Endothelial cell (in vitro differentiated cells): Measurements from ENCODE around the gene APBA2. TPM values are rescaled to one million over a fixed set of nuclear protein-coding genes. Genes with fewer than 3 reads are reported as not detected.
"Not testable (repeated sequence)": the region's sequence is repeated elsewhere in the genome, so short reads cannot be mapped to it uniquely, and the experiment has no call there.

Experiments
- DNase-seq: peaks from one replicate; pipeline ENCODE4 v3.0.0; 2021; ENCODE audit warnings: low spot score
- H3K27ac Mint-ChIP-seq: one replicate; pipeline ENCODE4 v1.8.0; 2021; ENCODE audit warnings: mixed read lengths, inconsistent platforms; ENCODE audit not compliant: unreplicated experiment
- H3K27me3 Mint-ChIP-seq: one replicate; pipeline ENCODE4 v1.8.0; 2021; ENCODE audit warnings: mild to moderate bottlenecking, moderate library complexity, mixed read lengths, inconsistent platforms; ENCODE audit not compliant: unreplicated experiment
- H3K36me3 Mint-ChIP-seq: one replicate; pipeline ENCODE4 v1.8.0; 2021; ENCODE audit warnings: mild to moderate bottlenecking, low read depth, mixed read lengths, inconsistent platforms; ENCODE audit not compliant: unreplicated experiment
- H3K4me1 Mint-ChIP-seq: one replicate; pipeline ENCODE4 v1.8.0; 2021; ENCODE audit warnings: mild to moderate bottlenecking, mixed read lengths, inconsistent platforms; ENCODE audit not compliant: unreplicated experiment
- H3K4me3 Mint-ChIP-seq: one replicate; pipeline ENCODE4 v1.8.0; 2021; ENCODE audit warnings: mild to moderate bottlenecking, mixed read lengths, inconsistent platforms; ENCODE audit not compliant: unreplicated experiment
- H3K9me3 Mint-ChIP-seq: one replicate; pipeline ENCODE4 v1.8.0; 2021; ENCODE audit warnings: mixed read lengths, inconsistent platforms; ENCODE audit not compliant: unreplicated experiment
- CTCF ChIP-seq: fragments of 200-600 bp; sonication (generic); IDR thresholded peaks from one replicate; pipeline ENCODE4 v1.5.0; 2021; ENCODE audit warnings: antibody characterized with exemption; ENCODE audit not compliant: unreplicated experiment
- total RNA-seq: library from RNA; stranded (reverse); fragmentation: NEBNext Ultra II Directional; extraction: Animal tissue kit (Norgen Biotek cat#: 25700); gene quantifications from one replicate; pipeline ENCODE4 v1.2.1, GENCODE V29; 2021; ENCODE audit not compliant: unreplicated experiment

The APBA2 gene
- total RNA-seq, 1 donor from 2014 or later, result 33.1 TPM

DNA sequence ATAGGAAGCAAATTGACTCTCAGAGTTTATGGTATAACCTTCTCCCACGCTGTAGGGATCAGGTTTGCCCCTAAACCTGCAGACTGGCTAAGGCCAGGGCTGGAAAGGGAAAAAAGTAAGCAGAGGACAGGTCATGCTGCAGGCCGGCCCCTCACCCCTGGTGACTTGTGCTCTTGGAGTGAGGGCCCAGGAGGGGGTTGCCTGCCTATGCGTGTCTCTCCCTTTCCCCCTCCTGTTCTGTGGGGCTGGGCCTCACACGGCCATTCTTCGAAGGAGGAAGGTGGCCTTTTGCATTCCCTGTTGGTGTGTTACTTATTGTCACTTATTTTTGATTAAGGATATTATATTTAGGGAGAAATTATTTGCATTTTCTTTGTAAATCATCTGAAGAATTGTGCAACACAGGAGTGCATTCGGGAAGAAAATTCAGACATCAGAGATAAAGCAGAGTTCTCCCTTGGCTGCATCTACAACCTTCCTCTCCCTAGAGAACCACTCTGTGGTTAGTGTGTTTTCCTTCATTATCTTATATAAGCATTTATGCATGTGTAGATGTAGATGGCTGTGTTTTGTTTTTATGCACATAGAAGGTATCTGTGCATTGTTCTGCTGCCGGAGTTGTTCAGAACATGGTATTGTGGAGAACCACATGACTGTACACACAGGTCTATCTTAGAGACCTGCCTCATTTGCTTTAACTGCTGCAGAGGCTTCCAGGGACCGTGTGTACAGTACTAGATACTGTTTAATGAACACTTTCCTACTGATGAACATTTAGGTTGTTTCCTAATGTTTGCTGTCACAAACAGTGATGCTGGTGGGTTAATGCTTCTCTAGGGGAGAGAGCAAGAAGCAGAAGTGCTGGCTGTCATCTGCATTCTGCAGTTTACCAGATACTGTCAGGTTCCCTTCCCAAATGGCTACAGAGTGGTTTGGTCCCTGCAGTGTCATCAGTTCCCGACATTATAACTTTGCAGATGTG is 133.5 kb downstream of the APBA2 start:
- TF ChIP-seq CTCF, result no peak
- H3K9me3 Mint-ChIP-seq, result no peaks in the 10 kb centered on the region
- peaks cover 10% of the 10 kb centered on the region for H3K4me1 Mint-ChIP-seq
- no peak for DNase-seq
- no peak overlapping the region for H3K4me3 Mint-ChIP-seq
- no peak overlapping the region for H3K27ac Mint-ChIP-seq
- peaks cover 4% of the 10 kb centered on the region for H3K27me3 Mint-ChIP-seq
- H3K36me3 Mint-ChIP-seq, result no peaks in the 10 kb centered on the region

DNA sequence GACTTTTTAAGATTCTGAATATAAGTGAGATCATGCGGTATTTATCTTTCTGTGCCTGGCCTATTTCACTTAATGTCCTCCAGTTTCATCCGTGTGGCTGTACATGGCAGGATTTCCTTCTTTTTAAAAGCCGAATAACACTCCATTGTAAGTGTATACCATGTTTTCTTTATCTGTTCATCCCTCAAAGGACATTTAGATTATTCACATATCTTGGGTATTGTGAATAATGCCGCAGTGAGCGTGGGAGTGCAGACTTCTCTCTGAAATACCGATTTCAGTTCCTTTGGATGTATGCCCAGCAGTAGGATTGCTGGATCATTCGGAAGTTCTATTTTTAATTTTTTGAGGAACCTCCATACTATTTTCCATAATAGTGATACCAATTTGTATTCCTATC is 136.1 kb downstream of the APBA2 start:
- H3K27ac Mint-ChIP-seq, result no peak overlapping the region
- H3K9me3 Mint-ChIP-seq, result no peaks in the 10 kb centered on the region
- H3K27me3 Mint-ChIP-seq, result peaks cover 3% of the 10 kb centered on the region
- TF ChIP-seq CTCF, result no peak
- peaks cover 10% of the 10 kb centered on the region for H3K4me1 Mint-ChIP-seq
- no peak overlapping the region for H3K4me3 Mint-ChIP-seq
- DNase-seq, result no peak
- no peaks in the 10 kb centered on the region for H3K36me3 Mint-ChIP-seq

- no peak for TF ChIP-seq CTCF
- Mint-ChIP-seq H3K27ac (no peak overlapping the region), H3K9me3 (no peaks in the 10 kb centered on the region), H3K27me3 (no peaks in the 10 kb centered on the region), H3K4me3 (no peak overlapping the region), H3K36me3 (no peaks in the 10 kb centered on the region), H3K4me1 (no peaks in the 10 kb centered on the region)
- no peak for DNase-seq
Measured at GRCh38 chr15:29024662-29025061, 138.9 kb downstream of the APBA2 start.

DNA sequence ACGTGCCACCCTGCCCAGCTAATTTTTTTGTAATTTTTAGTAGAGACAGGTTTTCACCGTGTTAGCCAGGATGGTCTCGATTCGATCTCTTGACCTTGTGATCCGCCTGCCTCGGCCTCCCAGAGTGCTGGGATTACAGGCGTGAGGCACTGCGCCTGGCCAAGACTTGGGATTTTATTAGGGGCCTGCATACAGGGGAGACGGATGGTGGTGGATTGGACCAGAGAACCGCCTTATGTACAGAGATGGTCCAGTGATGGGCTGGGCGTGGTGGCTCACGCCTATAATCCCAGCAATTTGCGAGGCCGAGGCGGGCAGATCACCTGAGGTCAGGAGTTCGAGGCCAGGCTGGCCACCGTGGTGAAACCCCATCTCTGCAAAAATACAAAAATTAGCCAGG is 139.6 kb downstream of the APBA2 start:
- not testable (repeated sequence) for DNase-seq, H3K36me3 Mint-ChIP-seq, H3K27ac Mint-ChIP-seq, H3K9me3 Mint-ChIP-seq, H3K27me3 Mint-ChIP-seq, H3K4me3 Mint-ChIP-seq, H3K4me1 Mint-ChIP-seq

DNA sequence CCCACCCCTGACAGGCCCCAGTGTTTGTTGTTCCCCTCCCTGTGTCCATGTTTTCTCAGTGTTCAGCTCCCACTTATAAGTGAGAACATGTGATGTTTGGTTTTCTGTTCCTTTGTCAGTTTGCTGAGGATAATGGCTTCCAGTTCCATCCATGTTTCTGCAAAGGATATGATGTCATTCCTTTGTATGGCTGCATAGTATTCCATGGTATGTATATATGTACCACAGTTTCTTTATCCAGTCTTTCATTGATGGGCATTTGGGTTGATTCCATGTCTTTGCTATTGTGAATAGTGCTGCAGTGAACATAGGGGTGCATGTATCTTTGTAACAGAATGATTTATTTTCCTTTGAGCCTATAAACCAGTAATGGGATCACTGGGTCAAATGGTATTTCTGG is 142.4 kb downstream of the APBA2 start:
- not testable (repeated sequence) for H3K27ac Mint-ChIP-seq, H3K4me1 Mint-ChIP-seq, H3K4me3 Mint-ChIP-seq, H3K27me3 Mint-ChIP-seq, DNase-seq, H3K36me3 Mint-ChIP-seq, H3K9me3 Mint-ChIP-seq

- Mint-ChIP-seq H3K9me3 (no peaks in the 10 kb centered on the region), H3K4me1 (peaks cover 2% of the 10 kb centered on the region), H3K4me3 (no peak overlapping the region), H3K27me3 (peaks cover 3% of the 10 kb centered on the region), H3K27ac (no peak overlapping the region), H3K36me3 (peaks cover 8% of the 10 kb centered on the region)
- DNase-seq, result no peak
- TF ChIP-seq CTCF, result no peak
Measured at GRCh38 chr15:29029651-29030195, 143.9 kb downstream of the APBA2 start.
